Parathyroid adenoma (tissue), 2 donors: ENCODE measurements around the gene RIC3.

Experiments
- H2AFZ ChIP-seq: fragments of 300-600 bp; sonication (generic); one replicate; pipeline ENCODE4 v1.7.0; 2017; ENCODE audit warnings: antibody characterized with exemption, mild to moderate bottlenecking
- H3K27ac ChIP-seq: fragments of 300-600 bp; sonication (generic); one replicate; pipeline ENCODE4 v1.7.0; 2017
- H3K27me3 ChIP-seq: fragments of 300-600 bp; sonication (generic); one replicate; pipeline ENCODE4 v1.7.0; 2017; ENCODE audit warnings: low read length; ENCODE audit not compliant: control insufficient read depth, insufficient read depth
- H3K36me3 ChIP-seq: fragments of 300-600 bp; sonication (generic); one replicate; pipeline ENCODE4 v1.7.0; 2017; ENCODE audit warnings: low read length; ENCODE audit not compliant: control insufficient read depth, insufficient read depth
- H3K4me1 ChIP-seq: fragments of 300-600 bp; sonication (generic); one replicate; pipeline ENCODE4 v1.7.0; 2017; ENCODE audit warnings: control low read depth
- H3K4me2 ChIP-seq: fragments of 300-600 bp; sonication (generic); one replicate; pipeline ENCODE4 v1.7.0; 2017; ENCODE audit warnings: low read length
- H3K4me3 ChIP-seq: fragments of 300-600 bp; sonication (generic); one replicate; pipeline ENCODE4 v1.7.0; 2017; ENCODE audit warnings: low read depth, low read length
- H3K79me2 ChIP-seq: fragments of 300-600 bp; sonication (generic); one replicate; pipeline ENCODE4 v1.7.0; 2017; ENCODE audit warnings: control low read depth
- H3K9ac ChIP-seq: fragments of 300-600 bp; sonication (generic); one replicate; pipeline ENCODE4 v1.7.0; 2017; ENCODE audit warnings: mild to moderate bottlenecking
- H3K9me3 ChIP-seq: fragments of 300-600 bp; sonication (generic); one replicate; pipeline ENCODE4 v1.7.0; 2017; ENCODE audit warnings: low read length; ENCODE audit not compliant: control insufficient read depth
- CTCF ChIP-seq: fragments of 300-600 bp; sonication (generic); IDR thresholded peaks from one replicate; pipeline ENCODE4 v1.7.0; 2017; ENCODE audit warnings: antibody characterized with exemption, mild to moderate bottlenecking
- donor health status: primary hyperparathyroidism.

RIC3 gene

GRCh38 chr11:8168485-8169257 lies at the start of gene RIC3:
Gene RIC3 (minus strand): TSS chr11:8169025. CDS start chr11:8168989, 36 bp downstream.
- no peak for TF ChIP-seq CTCF
- H3K27me3 ChIP-seq, result no peaks in the 10 kb centered on the region
- H3K9me3 ChIP-seq, result no peaks in the 10 kb centered on the region
- no peaks in the 10 kb centered on the region for H3K36me3 ChIP-seq
- H3K4me1 ChIP-seq, result no peaks in the 10 kb centered on the region
- peak within 1 kb of the TSS; percentile 77 for H3K4me3 ChIP-seq
- H3K9ac ChIP-seq, result no peak within 1 kb of the TSS
- peaks cover 3% of the 10 kb centered on the region for H3K79me2 ChIP-seq
- H3K27ac ChIP-seq, result peak within 1 kb of the TSS; percentile 51
- H2AFZ ChIP-seq, result peak within 1 kb of the TSS; percentile 82
- H3K4me2 ChIP-seq, result peak within 1 kb of the TSS; percentile 75

- Histone ChIP-seq H3K4me3 (no peak overlapping the region), H3K79me2 (no peaks in the 10 kb centered on the region), H2AFZ (no peak overlapping the region), H3K9me3 (no peaks in the 10 kb centered on the region), H3K4me1 (no peaks in the 10 kb centered on the region), H3K36me3 (no peaks in the 10 kb centered on the region), H3K27ac (no peak overlapping the region), H3K9ac (no peak overlapping the region), H3K4me2 (no peak overlapping the region), H3K27me3 (no peaks in the 10 kb centered on the region)
- no peak for TF ChIP-seq CTCF
These were observed 49.6 kb upstream of the RIC3 start for GRCh38 chr11:8218409-8218808.

- H3K27ac ChIP-seq, result no peak overlapping the region
- no peaks in the 10 kb centered on the region for H3K79me2 ChIP-seq
- no peaks in the 10 kb centered on the region for H3K4me1 ChIP-seq
- H3K4me3 ChIP-seq, result no peak overlapping the region
- no peak for TF ChIP-seq CTCF
- H3K27me3 ChIP-seq, result no peaks in the 10 kb centered on the region
- no peak overlapping the region for H3K4me2 ChIP-seq
- H3K9ac ChIP-seq, result no peak overlapping the region
- H3K9me3 ChIP-seq, result no peaks in the 10 kb centered on the region
- no peak overlapping the region for H2AFZ ChIP-seq
- H3K36me3 ChIP-seq, result no peaks in the 10 kb centered on the region
These were observed 49.1 kb upstream of the RIC3 start for GRCh38 chr11:8217926-8218325.

- Histone ChIP-seq H3K36me3 (no peaks in the 10 kb centered on the region), H3K27me3 (no peaks in the 10 kb centered on the region), H3K4me2 (no peak overlapping the region), H3K27ac (no peak overlapping the region), H3K4me3 (no peak overlapping the region), H3K4me1 (no peaks in the 10 kb centered on the region), H3K9me3 (no peaks in the 10 kb centered on the region), H3K79me2 (no peaks in the 10 kb centered on the region), H3K9ac (no peak overlapping the region), H2AFZ (no peak overlapping the region)
- TF ChIP-seq CTCF, result no peak
These were observed 48.3 kb upstream of the RIC3 start for GRCh38 chr11:8217136-8217535.

- no peak overlapping the region for H3K4me2 ChIP-seq
- no peak overlapping the region for H3K27ac ChIP-seq
- no peaks in the 10 kb centered on the region for H3K36me3 ChIP-seq
- no peak for TF ChIP-seq CTCF
- no peaks in the 10 kb centered on the region for H3K79me2 ChIP-seq
- no peak overlapping the region for H3K4me3 ChIP-seq
- H3K9ac ChIP-seq, result no peak overlapping the region
- no peaks in the 10 kb centered on the region for H3K4me1 ChIP-seq
- H3K27me3 ChIP-seq, result no peaks in the 10 kb centered on the region
- H3K9me3 ChIP-seq, result no peaks in the 10 kb centered on the region
- H2AFZ ChIP-seq, result no peak overlapping the region
These were observed 44.6 kb upstream of the RIC3 start for GRCh38 chr11:8213376-8213775.
